HG02678 (cell line): ENCODE measurements around the gene TNFRSF4.
"Not testable (repeated sequence)": the region's sequence is repeated elsewhere in the genome, so short reads cannot be mapped to it uniquely, and the experiment has no call there.

Experiments
- ATAC-seq: cut with Tn5 transposase; IDR thresholded peaks from one replicate; pipeline ENCODE4 v1.9.1; 2021; ENCODE audit warnings: mild to moderate bottlenecking, moderate library complexity; ENCODE audit not compliant: unreplicated experiment

TNFRSF4 gene

DNA sequence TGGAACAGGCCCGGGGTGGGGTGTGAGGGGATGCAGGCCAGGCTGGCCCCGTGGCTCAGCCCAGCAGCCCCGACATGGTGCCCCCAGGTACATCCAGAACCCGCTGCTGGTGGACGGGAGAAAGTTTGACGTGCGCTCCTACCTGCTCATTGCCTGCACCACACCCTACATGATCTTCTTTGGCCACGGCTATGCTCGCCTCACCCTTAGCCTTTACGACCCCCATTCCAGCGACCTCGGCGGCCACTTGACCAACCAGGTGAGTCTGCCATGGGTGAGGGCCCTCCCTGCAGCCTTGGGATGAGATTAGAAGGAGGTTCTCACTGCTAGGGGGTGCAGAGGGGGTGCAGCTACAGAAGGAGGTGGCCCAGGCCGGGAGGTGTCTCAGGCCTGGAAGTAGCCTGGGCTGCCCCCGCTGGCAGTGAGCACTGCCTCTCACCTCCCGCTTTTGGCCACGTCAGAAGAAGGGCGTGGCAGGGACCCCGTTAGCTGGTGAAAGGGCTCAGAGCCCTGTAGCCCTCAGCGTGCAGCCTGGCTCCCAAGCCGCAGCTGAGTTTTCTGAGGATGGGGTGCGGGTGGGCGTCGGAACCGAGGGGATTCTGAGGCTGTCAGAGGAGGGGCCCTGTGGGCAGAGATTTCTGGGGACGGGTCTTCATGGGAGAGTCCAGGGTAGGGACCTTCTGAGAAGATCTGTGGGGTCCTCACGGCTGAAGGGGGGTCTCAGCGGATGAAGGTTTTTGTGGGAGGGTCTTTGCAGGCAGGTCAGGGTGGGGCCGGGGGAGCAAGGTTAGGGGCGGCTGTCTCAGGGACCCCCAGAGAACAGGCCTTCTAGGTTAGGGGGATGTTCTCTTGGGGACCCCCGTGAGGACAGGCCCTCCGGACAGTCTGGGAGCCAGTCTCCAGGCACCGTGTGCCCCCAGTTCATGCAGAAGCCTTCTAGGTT lies 29.8 kb downstream of the TNFRSF4 start:
- no peak for ATAC-seq

DNA sequence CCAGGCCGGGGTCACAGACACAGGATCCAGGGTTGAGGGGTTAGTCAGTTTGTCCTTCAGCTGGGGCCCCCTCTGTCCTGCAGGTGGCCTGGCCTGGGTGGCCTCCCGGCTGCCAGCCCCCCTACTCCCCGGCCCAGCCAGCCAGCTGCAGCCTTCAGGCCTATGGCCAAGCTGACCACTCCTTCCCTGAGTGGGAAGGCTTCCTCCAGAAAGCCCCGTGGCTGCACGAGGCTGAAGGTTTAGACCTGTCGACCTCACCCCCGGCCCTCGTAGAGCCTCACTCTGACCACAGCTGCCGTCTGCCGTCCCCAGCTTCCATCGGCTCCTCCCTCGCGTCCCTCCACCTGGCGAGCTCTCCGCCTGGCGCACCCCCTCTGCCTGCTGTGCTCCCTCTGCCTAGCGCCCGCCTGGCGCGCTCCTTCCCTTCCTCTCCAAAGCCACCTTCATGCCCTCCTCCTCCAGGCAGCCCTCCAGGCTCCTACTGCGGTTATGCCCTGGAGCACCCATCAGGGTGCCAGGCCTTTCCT lies 30.7 kb downstream of the TNFRSF4 start:
- no peak for ATAC-seq

DNA sequence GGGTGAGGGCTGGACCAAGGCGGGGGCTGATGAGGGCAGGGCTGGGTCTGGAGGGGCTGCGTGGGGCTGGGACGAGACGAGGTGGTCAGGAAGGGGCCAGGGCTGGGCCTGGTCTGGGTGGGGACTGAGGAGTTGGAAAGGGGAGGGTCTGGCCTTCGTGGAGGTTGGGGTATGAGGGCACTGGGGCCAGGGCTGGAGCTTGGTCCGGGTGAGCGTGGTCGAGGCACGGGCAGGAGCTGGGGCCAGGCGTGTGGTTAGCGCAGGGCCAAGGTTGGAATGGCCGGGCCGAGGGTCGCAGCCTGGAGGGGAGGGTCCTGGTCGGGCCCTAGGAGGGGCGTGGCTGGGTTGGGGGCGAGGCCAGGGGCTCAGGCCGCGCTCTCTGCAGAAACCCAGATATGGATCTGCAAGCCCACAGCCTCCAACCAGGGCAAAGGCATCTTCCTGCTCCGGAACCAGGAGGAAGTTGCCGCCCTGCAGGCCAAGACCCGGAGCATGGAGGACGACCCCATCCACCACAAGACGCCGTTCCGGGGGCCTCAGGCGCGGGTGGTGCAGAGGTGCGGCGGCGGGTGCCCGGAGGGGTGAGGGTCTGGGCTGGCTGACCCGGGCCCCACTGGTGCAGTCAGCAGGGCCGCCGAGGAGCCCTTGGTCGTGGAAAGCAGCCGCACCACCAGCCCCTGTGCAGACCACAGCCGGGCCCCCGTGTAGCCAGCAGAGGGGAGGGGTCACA lies 31.3 kb downstream of the TNFRSF4 start:
- ATAC-seq = no peak

DNA sequence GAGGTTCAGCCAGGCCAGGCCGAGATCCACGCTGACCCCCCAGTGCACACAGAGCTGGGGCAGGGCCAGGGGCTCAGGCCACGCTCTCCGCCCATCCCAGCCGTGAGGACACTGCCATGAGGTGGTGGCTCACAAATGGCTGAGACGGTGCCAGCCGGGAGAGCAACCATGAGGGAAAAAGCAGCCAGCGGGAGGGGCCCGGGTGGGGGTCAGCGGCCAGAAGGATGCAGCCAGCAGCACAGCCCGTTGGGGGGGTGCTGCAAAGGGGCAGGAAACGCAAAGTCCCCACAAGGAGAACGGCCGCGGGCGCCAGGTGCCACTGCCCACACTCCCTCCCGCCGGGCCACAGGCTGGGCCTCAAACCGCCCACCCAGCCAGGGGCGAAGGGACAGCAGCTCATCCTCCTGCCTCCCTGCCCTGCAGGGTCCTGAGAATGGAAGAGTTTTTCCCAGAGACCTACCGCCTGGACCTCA lies 32.0 kb downstream of the TNFRSF4 start:
- ATAC-seq = no peak

DNA sequence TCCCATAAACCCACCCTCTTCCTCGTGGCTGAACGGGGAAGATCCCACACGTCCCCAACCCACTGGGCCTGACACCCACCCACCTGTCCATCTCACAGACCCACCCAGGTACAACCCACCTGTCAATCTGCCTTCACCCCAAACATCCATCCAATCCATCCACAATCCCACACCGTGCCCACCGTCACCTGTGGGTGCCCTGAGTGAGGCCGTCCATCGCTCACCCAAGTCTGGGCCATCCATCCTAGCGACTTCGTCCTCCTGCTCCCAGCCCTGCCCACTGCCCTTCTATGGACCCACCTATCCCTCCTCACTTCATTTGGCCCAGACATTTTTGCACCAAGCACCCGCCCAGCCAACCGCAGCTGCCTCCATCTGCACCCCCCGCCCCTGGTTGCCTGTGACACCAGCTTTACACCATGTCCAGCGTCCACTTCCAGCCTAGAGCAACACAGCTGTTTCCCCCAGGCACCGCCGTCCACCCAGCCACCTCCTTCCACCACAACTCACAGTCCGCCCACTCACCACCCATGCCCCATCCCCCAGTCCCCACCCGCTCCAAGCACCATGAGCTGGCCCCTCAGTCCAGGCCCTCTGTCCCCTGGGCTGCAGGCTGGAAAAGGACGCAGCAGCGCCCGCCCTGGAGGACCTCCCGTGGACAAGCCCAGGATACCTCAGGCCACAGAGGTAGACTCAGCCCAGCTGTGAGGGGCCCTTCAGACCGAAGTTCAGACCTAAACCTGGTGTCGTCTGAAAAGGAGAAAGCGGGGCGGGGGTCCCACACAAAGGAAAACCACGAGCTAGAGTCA lies 32.6 kb downstream of the TNFRSF4 start:
- ATAC-seq = no peak

DNA sequence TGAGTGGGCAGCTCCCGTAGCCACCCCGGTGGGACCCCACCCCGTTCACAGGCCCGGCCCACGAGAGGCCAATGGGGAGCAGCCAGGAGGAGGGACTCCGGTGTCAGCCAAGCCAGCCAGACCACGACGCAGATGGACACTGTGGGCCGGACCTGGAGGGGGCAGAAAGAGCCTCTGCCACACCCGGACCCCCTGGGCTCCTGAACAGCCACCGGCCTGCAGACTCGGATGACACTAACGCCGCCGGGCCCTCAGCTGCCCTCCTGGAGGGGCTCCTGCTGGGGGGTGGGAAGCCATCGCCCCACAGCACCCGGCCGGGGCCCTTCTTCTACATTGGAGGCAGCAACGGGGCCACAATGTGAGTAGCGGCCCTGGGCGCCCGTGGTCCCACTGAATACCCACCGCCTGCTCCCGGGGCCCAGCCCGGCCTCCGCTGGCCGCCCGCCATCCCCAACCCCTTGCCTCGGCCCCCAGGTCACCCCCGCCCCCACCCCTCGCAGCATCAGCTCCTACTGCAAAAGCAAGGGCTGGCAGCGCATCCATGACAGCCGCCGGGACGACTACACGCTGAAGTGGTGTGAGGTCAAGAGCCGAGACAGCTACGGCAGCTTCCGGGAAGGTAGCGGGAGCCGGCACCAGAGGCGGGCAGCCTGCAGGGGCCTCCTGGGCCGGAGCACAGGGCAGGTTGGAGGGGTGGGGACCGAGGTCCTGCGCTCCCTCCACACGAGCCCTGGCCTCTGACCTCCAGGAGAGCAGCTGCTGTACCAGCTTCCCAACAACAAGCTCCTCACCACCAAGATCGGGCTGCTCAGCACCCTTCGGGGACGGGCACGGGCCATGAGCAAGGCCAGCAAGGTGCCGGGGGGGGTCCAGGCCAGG lies 33.7 kb downstream of the TNFRSF4 start:
- no peak for ATAC-seq

DNA sequence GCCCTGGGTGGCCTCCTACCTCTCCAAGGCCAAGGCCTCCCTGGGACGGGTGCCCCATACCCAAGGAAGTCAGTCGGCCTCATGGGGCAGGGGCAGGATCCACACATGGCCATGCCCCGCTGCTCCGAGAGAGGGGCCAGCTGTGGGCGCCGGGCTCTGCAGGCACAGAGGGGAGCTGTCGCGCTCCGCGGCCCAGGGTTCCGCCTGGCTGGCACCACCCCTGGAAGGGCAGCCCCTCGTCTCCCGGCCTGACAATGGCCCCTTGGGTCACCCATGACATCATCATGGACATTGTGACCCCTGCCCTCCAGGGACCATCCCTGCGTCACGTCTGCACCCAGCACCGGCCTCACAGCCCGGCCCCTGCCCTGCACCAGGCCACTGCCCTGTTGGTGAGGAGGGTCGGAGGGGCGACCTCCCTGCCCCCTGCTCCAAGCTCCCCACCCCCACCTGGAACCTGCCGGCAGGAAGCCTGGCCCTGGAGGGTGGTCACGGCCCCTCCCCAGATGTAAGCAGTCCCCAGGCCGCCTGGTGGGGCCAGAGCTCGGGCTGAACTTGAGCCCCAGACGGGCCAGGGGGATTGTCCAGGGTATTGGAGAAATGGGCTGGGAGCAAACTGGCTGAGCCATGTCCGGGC lies 34.5 kb downstream of the TNFRSF4 start:
- ATAC-seq = no peak

DNA sequence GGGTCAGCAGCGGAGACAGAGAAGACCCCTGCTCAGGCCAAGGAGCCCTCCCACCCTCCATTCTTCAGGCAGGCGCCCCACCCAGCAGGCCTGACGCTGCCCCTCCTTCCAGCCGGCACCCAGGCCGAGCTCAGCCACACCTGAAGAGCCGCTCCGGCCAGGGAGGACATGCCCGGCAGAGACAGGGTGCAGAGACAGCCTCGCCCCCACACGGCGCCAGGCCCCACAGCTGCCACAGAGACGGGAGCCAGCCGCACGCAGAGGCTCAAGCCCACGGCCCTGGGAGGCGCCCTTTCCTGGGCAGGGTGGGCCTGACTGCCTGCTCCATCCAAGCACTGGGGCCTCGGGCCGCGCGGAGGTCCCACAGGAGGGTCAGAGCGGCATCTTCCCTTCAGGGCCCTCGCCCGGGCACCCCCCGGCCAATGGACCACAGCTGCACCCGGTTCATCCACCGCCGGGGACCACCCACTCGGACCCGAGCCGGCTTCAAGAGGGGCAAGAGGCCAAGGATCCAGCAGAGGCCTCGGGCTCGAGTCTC lies 35.1 kb downstream of the TNFRSF4 start:
- no peak for ATAC-seq

DNA sequence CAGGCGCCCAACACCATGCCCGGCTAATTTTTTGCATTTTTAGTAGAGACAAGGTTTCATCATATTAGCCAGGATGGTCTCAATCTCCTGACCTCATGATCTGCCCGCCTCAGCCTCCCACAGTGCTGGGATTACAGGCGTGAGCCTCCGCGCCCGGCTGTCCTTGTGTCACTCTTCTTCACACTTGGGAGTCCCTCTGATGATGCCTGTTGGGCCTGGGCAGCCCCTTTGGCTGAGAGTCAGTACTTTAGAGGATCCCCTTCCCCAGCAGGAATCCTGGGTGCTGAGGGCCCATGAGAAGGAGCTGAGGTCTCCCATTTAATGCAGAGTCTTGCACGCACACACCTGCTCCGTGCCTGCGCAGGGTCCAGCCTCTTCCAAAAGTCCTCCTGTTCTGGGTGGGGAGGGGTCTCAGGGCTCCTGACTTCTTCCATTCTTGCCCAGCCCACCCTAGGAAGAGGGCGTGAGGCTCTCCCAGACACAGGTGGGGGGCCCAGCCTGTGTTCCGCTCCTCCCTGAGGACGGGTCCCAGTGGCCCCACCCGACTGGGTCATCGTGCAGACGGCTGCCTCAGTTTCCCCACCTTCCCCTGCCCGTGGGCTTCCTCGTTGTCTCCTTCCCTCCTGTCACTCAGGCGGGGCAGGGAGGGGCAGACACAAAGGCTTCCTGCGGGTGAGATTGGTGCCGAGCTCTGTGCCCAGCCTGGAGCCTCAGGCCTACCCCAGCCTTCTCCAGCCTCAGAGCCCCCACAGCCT lies 36.3 kb downstream of the TNFRSF4 start:
- ATAC-seq = no peak

DNA sequence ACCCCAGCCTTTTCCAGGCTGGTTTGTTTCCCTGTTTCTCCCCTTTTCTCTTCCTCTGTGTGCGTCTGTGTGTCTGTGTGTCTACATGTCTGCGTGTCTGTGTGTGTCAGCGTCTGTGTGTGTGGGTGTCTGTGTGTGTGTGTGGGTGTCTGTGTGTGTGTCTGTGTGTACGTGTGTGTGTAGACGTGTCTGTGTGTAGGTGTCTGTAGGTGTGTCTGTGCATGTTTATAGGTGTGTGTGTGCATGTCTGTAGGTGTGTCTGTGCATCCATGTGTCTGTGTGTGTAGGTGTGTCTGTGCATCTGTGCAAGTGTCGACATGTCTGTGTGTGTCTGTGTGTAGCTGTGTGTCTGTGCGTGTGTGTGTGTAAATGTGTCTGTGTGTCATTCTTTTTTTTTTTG lies 37.0 kb downstream of the TNFRSF4 start:
- ATAC-seq = no peak

DNA sequence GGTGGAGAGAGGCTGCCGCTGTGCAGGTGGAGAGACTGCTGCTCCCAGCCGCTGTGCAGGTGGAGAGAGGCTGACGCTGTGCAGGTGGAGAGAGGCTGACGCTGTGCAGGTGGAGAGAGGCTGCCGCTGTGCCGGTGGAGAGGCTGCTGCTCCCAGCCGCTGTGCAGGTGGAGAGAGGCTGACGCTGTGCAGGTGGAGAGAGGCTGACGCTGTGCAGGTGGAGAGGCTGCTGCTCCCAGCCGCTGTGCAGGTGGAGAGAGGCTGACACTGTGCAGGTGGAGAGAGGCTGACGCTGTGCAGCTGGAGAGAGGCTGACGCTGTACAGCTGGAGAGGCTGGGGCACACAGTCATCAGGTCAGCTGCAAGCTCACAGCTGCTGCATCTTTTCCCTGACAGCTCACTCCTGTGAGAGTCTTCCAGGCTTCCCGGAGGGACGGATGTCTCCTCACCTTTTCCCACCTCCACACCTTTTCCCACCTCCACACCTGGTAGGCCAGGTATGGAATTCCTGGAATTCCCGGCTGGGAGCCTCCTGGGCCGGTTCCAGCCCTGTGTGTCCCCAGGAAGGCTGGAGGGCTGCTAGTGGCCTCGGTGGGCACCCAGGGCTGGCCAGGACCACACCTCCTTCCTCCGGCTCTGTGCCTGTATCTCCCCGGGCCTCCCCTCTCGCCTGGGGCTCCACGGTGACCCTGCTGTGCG lies 37.7 kb downstream of the TNFRSF4 start:
- ATAC-seq = not testable (repeated sequence)

DNA sequence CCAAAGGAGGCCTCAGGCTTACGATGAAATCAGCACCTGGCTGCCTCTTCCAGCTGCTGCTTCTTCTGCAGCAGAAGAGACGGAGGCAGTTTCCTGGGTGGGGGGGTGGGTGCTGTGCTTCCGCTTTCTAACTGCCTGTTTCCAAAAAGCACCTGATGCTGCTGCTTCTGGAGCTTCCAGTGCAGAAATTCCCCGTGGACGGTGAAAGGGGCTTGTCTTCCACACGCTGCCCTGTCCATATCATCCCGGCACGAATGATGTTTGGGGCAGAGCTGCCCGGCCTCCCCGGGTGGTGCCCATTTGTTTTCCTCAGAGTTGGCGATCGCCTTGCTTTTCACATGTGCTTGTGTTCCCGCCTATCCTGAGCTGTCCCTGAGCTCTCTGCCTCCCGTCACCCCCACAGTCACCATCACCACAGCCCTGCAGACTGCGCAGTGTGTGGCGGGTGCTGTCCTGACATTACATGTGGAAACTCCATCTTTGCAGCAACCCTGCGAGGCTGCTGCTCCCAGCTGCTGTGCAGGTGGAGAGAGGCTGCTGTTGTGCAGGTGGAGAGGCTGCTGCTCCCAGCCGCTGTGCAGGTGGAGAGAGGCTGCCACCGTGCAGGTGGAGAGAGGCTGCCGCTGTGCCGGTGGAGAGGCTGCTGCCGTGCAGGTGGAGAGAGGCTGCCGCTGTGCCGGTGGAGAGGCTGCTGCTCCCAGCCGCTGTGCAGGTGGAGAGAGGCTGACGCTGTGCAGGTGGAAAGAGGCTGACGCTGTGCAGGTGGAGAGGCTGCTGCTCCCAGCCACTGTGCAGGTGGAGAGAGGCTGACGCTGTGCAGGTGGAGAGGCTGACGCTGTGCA lies 38.5 kb downstream of the TNFRSF4 start:
- no peak for ATAC-seq

DNA sequence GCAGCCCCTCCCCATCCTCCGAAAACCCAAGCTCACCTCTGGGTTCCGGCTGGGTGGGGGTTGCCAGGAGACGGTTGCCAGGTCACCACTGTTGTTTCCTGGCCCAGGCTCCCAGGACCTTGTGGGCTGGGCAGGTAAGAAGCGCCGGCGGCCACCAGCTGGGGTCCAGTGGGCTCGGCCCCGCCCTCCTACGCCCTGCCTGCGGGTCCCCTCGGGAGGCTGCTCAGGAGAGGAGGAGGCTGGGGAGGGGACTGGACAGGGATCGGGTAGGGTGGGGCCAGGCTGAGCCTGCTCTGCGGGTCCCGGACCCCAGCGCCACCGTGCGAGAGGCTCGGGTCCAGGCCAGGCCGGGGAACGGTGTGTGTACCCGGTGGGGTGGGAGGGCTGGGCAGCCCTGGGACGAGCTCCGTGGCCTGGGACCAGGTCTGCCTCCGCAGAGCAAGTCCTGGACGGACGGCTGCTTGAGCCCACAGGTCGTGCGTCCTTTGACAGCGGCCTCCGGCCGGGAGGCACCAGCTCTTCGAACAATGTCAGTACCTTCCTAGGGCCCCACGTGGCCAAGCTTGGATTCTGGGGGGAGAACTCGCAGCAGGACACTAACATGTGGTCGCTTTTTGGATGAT lies 40.0 kb downstream of the TNFRSF4 start, which contains the start of gene TTLL10:
Gene TTLL10, plus strand, starts transcription at position 88 of the 623 bp plus-strand sequence. CDS start 5,336 bp downstream, outside the sequence.
- no peak for ATAC-seq

DNA sequence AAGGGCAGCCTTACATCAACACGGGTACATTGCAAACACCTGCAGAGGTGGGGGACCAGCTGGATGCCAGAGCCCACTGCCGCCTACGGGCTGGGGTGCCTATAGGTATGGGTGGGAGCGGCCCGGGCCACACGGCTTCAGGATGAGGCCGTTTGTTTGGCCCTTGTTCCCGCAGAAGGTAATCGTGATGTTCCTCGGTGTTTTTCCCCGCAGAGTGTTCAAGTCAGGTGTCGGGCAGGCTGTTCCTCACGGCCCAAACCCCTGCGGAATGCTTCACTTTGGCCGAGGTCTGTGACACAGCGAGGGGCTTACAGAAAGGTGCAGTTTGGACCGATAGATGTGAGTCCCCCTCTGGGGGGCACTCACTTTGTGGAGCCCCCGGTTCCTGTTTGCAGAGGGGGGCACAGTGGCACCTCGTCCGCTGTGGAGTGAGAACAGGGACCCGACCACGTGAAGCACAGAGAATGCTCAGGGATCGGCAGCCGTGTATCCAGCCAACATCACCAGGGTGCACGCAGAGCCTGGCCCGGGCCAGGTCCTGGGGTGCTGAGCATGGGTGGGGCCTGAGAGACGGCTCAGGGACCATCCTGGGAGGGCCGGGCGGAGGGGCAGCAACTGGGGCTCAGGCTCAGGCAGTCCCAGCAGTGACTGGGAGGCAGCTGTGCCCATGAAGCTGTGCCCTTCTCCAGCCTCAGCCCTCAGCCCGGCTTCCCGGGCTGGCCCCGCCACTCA lies 40.7 kb downstream of the TNFRSF4 start:
- ATAC-seq = no peak

DNA sequence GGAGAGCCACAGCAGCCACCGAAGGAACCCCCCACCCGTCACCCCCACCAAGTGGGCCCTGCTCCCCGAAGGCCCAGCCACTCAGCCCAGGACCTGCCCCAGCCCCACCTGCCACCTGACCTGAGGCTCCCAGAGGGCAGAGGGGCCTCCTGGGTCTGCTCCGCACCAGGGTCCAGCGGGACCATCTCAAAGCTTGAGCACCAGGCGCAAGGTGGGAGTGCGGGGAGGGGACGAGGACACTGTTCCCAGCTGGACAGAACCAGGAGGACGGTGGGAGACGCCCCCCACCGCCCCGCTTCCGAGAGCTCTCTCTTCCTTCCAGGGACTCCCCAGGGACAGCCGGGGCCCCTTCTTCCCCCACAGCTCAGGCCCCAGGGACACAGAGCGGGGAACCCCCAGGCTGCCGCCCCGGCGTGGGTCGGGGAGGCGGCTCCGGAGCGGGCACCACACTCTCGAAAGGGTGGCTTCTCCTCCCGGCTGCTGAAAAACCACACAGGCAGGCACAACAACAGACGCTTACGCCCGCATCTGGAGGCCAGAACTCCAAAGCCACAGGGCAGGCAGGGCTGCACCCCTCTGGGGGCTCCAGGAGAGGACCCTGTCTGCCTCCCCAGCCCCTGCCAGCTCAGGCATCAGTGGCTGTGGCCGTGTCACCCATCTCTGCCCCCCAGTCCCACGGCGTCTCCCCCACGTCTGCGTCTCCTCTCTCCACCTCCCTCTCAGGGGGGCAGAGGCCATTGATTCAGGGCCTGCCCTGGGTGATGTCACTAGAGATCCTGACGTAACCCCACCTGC lies 42.2 kb downstream of the TNFRSF4 start:
- ATAC-seq = no peak
